GM12874 (cell line): ENCODE results near the gene ARPC1A.

Source experiments
- TF ChIP-seq, protein P1 (sequence below): IDR thresholded peaks from 2 replicates; pipeline ENCODE4 v1.5.1; 2011; ENCODE audit warnings: low read depth, mild to moderate bottlenecking, control low read depth, low read length, moderate library complexity; ENCODE audit not compliant: insufficient read depth

Gene ARPC1A

DNA sequence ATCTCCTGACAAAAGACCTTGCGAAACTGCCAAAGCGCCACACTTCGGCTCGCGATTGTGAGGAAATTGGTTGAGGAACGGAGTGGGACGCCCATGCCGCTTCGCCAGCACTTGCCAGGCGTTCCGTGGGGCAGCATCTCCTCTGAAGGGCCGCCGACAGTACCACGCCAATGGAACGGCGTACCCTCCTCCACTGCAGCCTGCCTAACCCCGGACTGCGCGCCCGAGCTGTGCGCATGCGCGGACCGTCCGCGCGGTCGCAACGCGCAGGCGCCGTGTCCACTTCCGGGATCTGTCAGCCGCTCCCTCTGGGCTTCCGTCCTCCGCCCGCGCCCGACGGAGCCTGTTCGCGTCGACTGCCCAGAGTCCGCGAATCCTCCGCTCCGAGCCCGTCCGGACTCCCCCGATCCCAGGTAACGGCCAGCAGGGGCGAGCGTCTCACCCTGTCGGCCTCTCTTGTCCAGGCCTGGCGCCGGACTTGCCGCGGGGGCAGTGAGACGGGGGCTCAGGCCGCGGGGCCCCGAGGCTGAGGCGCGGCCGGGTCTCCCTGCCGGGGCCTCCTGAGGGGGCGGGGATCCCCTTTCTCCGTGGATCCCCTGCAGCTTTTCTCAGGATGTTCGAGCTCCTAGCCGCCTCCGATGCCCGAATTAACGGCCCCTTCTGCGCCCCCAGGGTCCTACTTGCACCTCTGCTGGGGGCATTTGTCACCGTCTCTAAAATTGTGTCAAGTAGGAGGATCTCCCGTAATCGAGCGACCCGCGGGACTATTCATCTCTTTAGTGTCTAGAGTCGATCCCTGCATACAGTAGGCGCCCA lies at the start of gene ARPC1A:
TSS of gene ARPC1A (plus strand) at position 307 of the 816 bp plus-strand sequence. CDS start 7,456 bp downstream, outside the sequence.
- TF ChIP-seq, protein P1, sequence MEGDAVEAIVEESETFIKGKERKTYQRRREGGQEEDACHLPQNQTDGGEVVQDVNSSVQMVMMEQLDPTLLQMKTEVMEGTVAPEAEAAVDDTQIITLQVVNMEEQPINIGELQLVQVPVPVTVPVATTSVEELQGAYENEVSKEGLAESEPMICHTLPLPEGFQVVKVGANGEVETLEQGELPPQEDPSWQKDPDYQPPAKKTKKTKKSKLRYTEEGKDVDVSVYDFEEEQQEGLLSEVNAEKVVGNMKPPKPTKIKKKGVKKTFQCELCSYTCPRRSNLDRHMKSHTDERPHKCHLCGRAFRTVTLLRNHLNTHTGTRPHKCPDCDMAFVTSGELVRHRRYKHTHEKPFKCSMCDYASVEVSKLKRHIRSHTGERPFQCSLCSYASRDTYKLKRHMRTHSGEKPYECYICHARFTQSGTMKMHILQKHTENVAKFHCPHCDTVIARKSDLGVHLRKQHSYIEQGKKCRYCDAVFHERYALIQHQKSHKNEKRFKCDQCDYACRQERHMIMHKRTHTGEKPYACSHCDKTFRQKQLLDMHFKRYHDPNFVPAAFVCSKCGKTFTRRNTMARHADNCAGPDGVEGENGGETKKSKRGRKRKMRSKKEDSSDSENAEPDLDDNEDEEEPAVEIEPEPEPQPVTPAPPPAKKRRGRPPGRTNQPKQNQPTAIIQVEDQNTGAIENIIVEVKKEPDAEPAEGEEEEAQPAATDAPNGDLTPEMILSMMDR: no peak

DNA sequence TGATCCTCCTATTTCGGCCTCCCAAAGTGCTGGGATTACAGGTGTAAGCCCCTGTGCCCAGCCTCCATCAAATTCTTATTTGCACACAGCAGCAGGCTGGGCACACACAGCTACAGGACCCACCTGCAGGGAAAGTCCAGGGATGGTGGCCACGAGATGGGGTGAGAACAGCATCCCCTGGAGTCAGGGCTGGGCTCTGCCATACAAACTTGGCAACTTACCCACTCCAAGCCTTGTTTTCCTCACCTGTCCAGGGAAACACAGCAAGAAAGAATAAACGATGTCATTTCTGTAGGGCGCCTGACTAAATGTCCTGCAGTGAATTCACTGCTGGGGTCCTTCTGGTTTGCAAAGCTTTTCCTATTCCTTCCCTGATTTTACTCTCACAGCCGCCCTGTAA lies 47.5 kb upstream of the ARPC1A start:
- TF ChIP-seq, protein P1: 0 out of 2 replicates have a peak, but pooled peaks have one; percentile 17

DNA sequence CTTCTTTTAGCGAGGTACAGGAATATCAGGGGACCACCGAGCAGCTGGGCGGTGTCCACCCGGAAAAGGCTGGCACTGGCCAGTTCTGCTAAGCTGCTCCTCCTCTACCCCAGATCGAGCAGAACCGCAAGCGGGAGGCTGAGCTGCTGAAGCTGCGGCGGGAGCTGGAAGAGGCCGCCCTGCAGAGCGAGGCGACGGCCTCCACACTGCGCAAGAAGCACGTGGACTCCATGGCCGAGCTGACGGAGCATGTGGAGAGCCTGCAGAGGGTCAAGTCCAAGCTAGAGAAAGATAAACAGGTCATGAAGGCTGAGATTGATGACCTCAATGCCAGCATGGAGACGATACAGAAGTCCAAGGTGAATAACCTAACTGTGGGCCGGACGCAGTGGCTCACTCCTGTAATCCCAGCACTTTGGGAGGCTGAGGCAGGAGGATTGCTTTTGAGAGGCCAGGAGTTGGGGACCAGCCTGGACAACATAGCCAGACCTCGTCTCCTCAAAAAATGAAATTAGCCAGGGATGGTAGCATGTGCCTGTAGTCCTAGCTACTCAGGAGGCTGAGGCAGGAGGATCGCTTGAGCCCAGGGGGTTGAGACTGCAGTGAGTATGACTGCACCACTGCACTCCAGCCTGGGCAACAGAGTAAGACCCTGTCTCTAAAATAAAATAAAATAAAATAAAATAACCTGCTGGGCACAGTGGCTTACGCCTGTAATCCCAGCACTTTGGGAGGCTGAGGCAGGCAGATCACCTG lies 37.7 kb upstream of the ARPC1A start:
- TF ChIP-seq, protein P1: no peak

DNA sequence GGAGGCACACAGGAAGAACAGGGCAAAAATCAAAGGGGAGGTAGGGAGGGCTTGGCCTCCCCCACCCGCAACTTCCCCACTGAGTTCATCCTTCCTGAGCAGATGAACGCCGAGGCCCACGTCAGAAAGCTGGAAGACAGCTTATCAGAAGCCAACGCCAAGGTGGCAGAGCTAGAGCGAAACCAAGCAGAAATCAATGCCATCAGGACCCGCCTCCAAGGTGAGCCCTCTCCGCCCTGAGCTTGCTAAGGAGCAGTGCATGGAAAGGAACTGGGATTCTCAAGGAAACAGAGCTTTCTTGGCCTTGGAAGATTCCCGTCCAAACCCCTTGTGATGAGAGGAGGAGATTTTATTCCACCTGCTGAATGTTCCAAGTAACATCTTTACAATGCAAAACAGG lies 36.5 kb upstream of the ARPC1A start:
- TF ChIP-seq, protein P1: no peak

DNA sequence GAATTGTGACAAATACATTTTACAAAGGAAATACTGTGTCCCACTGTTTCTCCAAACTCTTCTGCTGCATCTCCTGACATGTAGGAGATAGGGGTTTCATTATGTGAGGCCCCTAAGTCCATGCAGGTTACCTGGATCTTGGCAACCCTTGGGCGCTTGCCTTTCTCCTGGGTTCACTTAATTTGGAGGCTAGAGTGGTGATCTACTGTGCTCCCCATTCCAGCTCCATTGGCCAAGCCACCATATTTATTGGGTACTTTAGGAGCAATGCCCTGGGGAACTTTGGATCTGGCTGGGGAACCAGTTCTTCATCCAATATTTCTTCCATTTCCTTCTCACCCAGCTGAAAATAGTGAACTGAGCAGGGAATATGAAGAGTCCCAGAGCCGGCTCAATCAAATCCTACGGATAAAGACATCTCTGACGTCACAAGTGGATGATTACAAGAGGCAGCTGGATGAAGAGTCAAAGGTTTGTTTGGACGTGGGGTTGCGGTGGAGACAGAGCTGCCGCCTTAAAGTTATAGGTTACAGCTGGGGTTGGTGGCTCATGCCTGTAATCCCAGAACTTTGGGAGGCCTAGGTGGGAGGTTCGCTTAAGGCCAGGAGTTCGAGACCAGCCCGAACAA lies 34.6 kb upstream of the ARPC1A start:
- TF ChIP-seq, protein P1: no peak

DNA sequence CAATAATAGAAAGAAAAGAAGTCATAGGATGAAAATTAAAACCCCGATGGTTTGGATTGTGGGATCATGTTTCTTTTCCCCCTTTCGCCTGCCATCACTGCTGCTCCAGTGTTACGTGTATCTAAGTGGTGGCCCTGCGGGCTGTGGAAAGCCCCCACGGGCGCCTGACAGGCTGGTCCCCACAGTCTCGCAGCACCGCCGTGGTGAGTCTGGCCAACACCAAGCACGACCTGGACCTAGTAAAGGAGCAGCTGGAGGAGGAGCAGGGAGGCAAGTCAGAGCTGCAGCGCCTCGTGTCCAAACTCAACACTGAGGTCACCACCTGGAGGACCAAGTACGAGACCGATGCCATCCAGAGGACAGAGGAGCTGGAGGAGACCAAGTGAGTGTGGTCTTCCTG lies 33.6 kb upstream of the ARPC1A start:
- TF ChIP-seq, protein P1: no peak

DNA sequence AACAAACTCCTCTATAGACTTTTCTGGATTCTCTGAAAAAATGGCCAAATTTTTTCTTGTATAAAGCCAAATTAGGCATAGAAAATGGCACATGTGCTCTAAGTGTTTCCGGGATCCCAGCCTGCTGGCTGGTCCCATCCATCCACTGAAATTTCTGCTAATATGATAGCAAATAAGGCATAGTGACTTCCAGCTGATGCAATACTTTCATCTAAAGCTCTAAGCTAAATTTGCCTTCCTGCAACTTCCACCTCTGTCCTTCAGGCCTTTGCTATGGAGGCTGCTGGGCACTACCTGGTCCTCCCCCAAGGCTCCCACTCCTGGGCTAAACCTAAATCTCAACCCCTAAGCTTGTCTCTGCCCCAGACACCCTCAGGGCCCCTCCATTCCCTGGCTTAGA lies 32.5 kb upstream of the ARPC1A start:
- TF ChIP-seq, protein P1: no peak
